Thyroid gland (tissue), 4 donors: ENCODE results near the gene SEMA5A.

Source experiments
- CTCF ChIP-seq, 6 experiments: fragments of 200-600 bp in 3 of 6; fragments of 450-650 bp in 3 of 6; sonication (generic) in 3 of 6; IDR thresholded peaks; one replicate each; pipeline ENCODE4 v1.5.1; 2016 to 2019; ENCODE audit warnings: antibody characterized with exemption in 6 of 6, mild to moderate bottlenecking in 2 of 6, inconsistent platforms in 1 of 6, moderate library complexity in 1 of 6
- POLR2A ChIP-seq, 2 donors: fragments of 450-650 bp; IDR thresholded peaks; one replicate each; pipeline ENCODE4 v1.6.1; 2017; ENCODE audit warnings: antibody characterized with exemption in 2 of 2, mild to moderate bottlenecking in 2 of 2, moderate library complexity in 1 of 2

DNA sequence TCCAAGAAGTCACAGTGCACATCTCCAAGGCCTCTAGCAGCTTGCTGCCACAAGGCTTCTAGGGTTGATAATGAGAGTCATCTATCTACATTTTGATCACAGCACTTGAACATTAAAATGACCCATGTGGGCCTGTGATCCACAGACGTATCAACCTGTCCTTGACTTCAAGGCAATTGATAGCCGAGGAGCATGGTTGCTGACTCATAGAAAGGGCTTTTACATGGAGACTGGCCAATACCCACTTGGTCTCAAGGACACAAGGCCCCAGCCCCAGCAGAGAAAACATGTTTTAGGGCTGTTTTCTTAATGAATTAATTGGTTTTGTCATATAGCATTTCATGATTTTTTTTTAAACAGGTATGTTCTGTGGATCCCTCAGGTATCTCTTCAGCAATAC is 314.0 kb downstream of the SEMA5A start:
- no peak for TF ChIP-seq POLR2A (IDR thresholded peaks at IDR 0.05)
- no peak for TF ChIP-seq CTCF (IDR thresholded peaks at IDR 0.05)
